Kidney (tissue), 22 donors: ENCODE measurements around the gene FBXO34. TPM values are rescaled to one million over a fixed set of nuclear protein-coding genes. Genes with fewer than 3 reads are reported as not detected.

ENCODE experiments used
- DNase-seq, 5 donors: peaks; one replicate each; pipeline ENCODE4 v3.0.0-alpha.2; 2013 to 2020
- FAIRE-seq: peaks from 2 replicates; lab custom pipeline; 2012; peaks lifted over from hg19 to GRCh38; lab: Jason Lieb, UNC
- H3K27ac ChIP-seq, 2 donors: one replicate each; pipeline ENCODE4 v1.7.0; 2013; ENCODE audit warnings: low read depth in 2 of 2, low read length in 2 of 2, inconsistent platforms in 1 of 2
- H3K27me3 ChIP-seq: one replicate; pipeline ENCODE4 v1.7.1; 2013; ENCODE audit warnings: low read length, inconsistent platforms; ENCODE audit not compliant: control insufficient read depth, insufficient read depth
- H3K36me3 ChIP-seq, 3 donors: one replicate each; pipeline versions ENCODE4 v1.7.0 to v1.7.1; 2013; ENCODE audit warnings: low read length in 3 of 3, control low read depth in 1 of 3, inconsistent platforms in 1 of 3; ENCODE audit not compliant: insufficient read depth in 3 of 3, control insufficient read depth in 2 of 3
- H3K4me1 ChIP-seq, 3 donors: one replicate each; pipeline versions ENCODE4 v1.7.0 to v1.7.1; 2013; ENCODE audit warnings: low read length in 3 of 3, inconsistent platforms in 1 of 3, low read depth in 1 of 3; ENCODE audit not compliant: control insufficient read depth in 2 of 3, insufficient read depth in 2 of 3
- H3K4me3 ChIP-seq, 3 donors: one replicate each; pipeline versions ENCODE4 v1.7.0 to v1.8.1; 2013; ENCODE audit warnings: low read length in 3 of 3, control low read depth in 1 of 3, inconsistent platforms in 1 of 3
- H3K9ac ChIP-seq, 3 donors: one replicate each; pipeline versions ENCODE4 v1.7.0 to v1.7.1; 2013; ENCODE audit warnings: low read length in 3 of 3, control low read depth in 1 of 3, inconsistent platforms in 1 of 3
- H3K9me3 ChIP-seq, 3 donors: one replicate each; pipeline versions ENCODE4 v1.7.0 to v1.7.1; 2013; ENCODE audit warnings: low read length in 3 of 3, control low read depth in 1 of 3, inconsistent platforms in 1 of 3; ENCODE audit not compliant: control insufficient read depth in 2 of 3, insufficient read depth in 1 of 3
- intact Hi-C: fragments of 100-400 bp; cut with DNase I; formaldehyde crosslinking; loops from one replicate; pipeline ENCODE4 v1.11.1; 2022
- long read RNA-seq, 10 donors: library from polyadenylated mRNA in 1 of 10; unstranded in 1 of 10; transcript quantifications; one replicate each; pipeline ENCODE4 v2.0.0 and lab custom pipeline, GENCODE V29; 2021 to 2026
- polyA plus RNA-seq: library from polyadenylated mRNA; stranded (reverse); fragments of 350-450 nt; fragmentation: Illumina TruSeq; extraction: RNeasy Lipid Tissue Mini Kit (QIAGEN cat#74804); gene quantifications from one replicate; pipeline ENCODE4 v1.2.3, GENCODE V29; 2014; ENCODE audit warnings: low read depth, low replicate concordance; ENCODE audit not compliant: insufficient read depth
- total RNA-seq: library from RNA; stranded (reverse); fragmentation: NEBNext Ultra II Directional; extraction: Animal tissue kit (Norgen Biotek cat#: 25700); gene quantifications from one replicate; pipeline ENCODE4 v1.2.1, GENCODE V29; 2021
- TF ChIP-seq, protein P1 (sequence below): IDR thresholded peaks from 3 replicates; pipeline ENCODE4 v1.5.1; 2012; ENCODE audit warnings: mild to moderate bottlenecking, moderate library complexity, borderline replicate concordance; ENCODE audit not compliant: insufficient read depth; ENCODE audit errors: extremely low read depth
- donor health status: control.
- donor health status: control.
- donor health status: control.
- donor health status: control.
- donor health status: control.
- donor health status: DM: yes; HTN: yes; CAD: no.
- donor health status: Normal renal cell carcinoma (clear cell type).

FBXO34 gene, protein sequence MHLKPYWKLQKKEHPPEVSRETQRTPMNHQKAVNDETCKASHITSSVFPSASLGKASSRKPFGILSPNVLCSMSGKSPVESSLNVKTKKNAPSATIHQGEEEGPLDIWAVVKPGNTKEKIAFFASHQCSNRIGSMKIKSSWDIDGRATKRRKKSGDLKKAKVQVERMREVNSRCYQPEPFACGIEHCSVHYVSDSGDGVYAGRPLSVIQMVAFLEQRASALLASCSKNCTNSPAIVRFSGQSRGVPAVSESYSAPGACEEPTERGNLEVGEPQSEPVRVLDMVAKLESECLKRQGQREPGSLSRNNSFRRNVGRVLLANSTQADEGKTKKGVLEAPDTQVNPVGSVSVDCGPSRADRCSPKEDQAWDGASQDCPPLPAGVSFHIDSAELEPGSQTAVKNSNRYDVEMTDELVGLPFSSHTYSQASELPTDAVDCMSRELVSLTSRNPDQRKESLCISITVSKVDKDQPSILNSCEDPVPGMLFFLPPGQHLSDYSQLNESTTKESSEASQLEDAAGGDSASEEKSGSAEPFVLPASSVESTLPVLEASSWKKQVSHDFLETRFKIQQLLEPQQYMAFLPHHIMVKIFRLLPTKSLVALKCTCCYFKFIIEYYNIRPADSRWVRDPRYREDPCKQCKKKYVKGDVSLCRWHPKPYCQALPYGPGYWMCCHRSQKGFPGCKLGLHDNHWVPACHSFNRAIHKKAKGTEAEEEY
- total RNA-seq (38.5 TPM), polyA plus RNA-seq (12.8 TPM)
- long read RNA-seq, donor 1, transcript FBXO34-201 (2 exons, 3,464 nt): major isoform, 9 of 9 reads
- long read RNA-seq, donor 1, partial matches to known transcripts: 0 of 9 reads
- long read RNA-seq, donor 1, other reads (novel, unspliced or antisense): 0 of 9 reads
- long read RNA-seq, donor 2, partial matches to known transcripts: 20 of 24 reads
- long read RNA-seq, donor 2, other reads (novel, unspliced or antisense): 0 of 24 reads
- long read RNA-seq, donor 3, transcript FBXO34-201 (2 exons, 3,464 nt): major isoform, 8 of 8 reads
- long read RNA-seq, donor 3, partial matches to known transcripts: 0 of 8 reads
- long read RNA-seq, donor 3, other reads (novel, unspliced or antisense): 0 of 8 reads
- long read RNA-seq, donor 4, transcript FBXO34-201 (2 exons, 3,464 nt): major isoform, 7 of 29 reads
- long read RNA-seq, donor 4, partial matches to known transcripts: 22 of 29 reads
- long read RNA-seq, donor 4, other reads (novel, unspliced or antisense): 0 of 29 reads
- long read RNA-seq, donor 5: 0 reads
- long read RNA-seq, donor 6, partial matches to known transcripts: 0 of 4 reads
- long read RNA-seq, donor 6, other reads (novel, unspliced or antisense): 0 of 4 reads
- long read RNA-seq, donor 7, transcript FBXO34-201 (2 exons, 3,464 nt): major isoform, 42 of 51 reads
- long read RNA-seq, donor 7, partial matches to known transcripts: 5 of 51 reads
- long read RNA-seq, donor 7, other reads (novel, unspliced or antisense): 3 of 51 reads
- long read RNA-seq, donor 8, transcript FBXO34-201 (2 exons, 3,464 nt): major isoform, 8 of 28 reads
- long read RNA-seq, donor 8, partial matches to known transcripts: 20 of 28 reads
- long read RNA-seq, donor 8, other reads (novel, unspliced or antisense): 0 of 28 reads
- long read RNA-seq, donor 9, partial matches to known transcripts: 0 of 2 reads
- long read RNA-seq, donor 9, other reads (novel, unspliced or antisense): 0 of 2 reads
- long read RNA-seq, donor 10, transcript FBXO34-201 (2 exons, 3,464 nt): major isoform, 8 of 34 reads
- long read RNA-seq, donor 10, partial matches to known transcripts: 25 of 34 reads
- long read RNA-seq, donor 10, other reads (novel, unspliced or antisense): 0 of 34 reads

DNA sequence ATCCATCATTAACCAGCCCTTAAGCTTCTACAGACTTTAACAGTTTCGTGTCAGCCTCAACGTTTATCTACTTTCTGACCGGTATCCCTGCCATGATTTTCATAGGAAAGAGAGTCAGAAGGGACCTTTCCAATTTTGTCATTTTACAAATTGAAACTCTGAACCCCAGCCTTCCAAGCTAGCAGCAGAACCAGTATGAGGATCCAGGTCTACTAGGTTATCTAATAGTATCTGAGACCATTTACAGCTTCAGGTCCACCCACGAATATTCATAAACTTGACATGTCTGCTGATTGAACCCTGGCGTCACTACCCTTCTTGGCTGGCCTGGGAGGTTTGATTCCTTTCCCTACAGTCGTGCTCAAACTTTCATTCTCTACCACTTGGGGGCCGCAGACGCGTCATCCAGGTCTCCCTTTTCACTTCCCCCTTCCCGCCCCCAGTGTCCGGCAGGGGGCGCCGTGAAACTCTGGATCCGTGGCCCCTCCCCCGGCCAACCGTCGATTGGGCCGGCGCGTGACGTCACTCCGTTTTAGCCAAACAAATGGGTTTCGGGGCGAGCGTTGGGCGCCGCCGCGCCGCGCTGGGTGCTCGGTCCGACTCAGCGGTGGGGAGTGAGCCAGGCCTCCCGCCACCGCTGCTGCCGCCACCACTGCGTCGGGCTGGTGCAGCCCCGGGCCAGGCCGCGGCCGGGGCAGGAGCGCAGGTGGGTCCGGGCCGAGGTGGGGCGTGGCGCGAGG, at the start of gene FBXO34:
TSS of gene FBXO34 (plus strand) at position 590 of the 740 bp plus-strand sequence. CDS start 78,970 bp downstream, outside the sequence.
- Histone ChIP-seq H3K4me3 (peak within 1 kb of the TSS; percentile 75 to 93 (median 92)), H3K9ac (peak within 1 kb of the TSS; percentile 49 to 96 (median 50)), H3K27me3 (no peaks in the 10 kb centered on the region), H3K4me1 (peaks cover 3 to 19% (median 9%) of the 10 kb centered on the region in 3 donors), H3K27ac (peak within 1 kb of the TSS; percentile 94), H3K36me3 (no peaks in the 10 kb centered on the region), H3K9me3 (no peaks in the 10 kb centered on the region)
- FAIRE-seq (peak; percentile 96), DNase-seq (peak; percentile 99 to 100 (median 99))
- TF ChIP-seq, protein P1, sequence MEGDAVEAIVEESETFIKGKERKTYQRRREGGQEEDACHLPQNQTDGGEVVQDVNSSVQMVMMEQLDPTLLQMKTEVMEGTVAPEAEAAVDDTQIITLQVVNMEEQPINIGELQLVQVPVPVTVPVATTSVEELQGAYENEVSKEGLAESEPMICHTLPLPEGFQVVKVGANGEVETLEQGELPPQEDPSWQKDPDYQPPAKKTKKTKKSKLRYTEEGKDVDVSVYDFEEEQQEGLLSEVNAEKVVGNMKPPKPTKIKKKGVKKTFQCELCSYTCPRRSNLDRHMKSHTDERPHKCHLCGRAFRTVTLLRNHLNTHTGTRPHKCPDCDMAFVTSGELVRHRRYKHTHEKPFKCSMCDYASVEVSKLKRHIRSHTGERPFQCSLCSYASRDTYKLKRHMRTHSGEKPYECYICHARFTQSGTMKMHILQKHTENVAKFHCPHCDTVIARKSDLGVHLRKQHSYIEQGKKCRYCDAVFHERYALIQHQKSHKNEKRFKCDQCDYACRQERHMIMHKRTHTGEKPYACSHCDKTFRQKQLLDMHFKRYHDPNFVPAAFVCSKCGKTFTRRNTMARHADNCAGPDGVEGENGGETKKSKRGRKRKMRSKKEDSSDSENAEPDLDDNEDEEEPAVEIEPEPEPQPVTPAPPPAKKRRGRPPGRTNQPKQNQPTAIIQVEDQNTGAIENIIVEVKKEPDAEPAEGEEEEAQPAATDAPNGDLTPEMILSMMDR: peak; percentile 99
- intact Hi-C loops: loop anchor here (10.0 kb wide), 1 partner anchor 84 kb away; no protein-coding TSS in a partner anchor

DNA sequence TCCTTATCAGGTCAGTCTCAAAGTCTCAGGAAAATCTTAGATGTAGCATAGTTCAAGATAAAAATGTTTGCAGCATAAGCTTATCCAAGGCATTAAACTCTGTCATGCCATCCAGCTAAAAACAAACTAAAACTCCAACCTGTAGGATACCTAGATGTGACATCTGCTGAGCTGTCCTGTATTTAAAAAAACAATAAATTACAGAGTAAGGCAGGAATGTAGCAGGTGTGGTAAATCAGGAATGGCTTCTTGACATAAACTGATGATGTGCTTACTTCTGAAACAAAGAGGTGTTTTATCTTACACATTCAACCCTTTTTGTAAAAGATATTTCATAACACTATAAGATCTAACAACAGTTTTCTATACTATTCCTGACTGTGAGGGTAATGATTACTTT, 49.3 kb upstream of the FBXO34 start:
- Histone ChIP-seq H3K4me1 (no peaks in the 10 kb centered on the region), H3K27me3 (no peaks in the 10 kb centered on the region), H3K9me3 (no peaks in the 10 kb centered on the region), H3K4me3 (no peak overlapping the region), H3K36me3 (no peaks in the 10 kb centered on the region), H3K27ac (no peak overlapping the region), H3K9ac (no peak overlapping the region)
- intact Hi-C loops: no loop called here
- DNase-seq (no peak), FAIRE-seq (no peak)
- TF ChIP-seq, protein P1: no peak
